GM19035 (cell line): ENCODE results near the gene DNM1.
A peak's percentile ranks its signal among the peaks of the same experiment; 100 is the strongest.

Experiments used
- ATAC-seq: cut with Tn5 transposase; IDR thresholded peaks from one replicate; pipeline ENCODE4 v1.9.1; 2021; ENCODE audit not compliant: unreplicated experiment

Gene DNM1

GRCh38 chr9:128203024-128203706 lies at the start of gene DNM1:
Gene DNM1 (plus strand): TSS chr9:128203379. CDS start chr9:128203471, 92 bp downstream.
- ATAC-seq = peak; percentile 82

GRCh38 chr9:128153947-128154695 lies 49.1 kb upstream of the DNM1 start:
- ATAC-seq = no peak

GRCh38 chr9:128155736-128156500 lies 47.3 kb upstream of the DNM1 start:
- no peak for ATAC-seq

DNA sequence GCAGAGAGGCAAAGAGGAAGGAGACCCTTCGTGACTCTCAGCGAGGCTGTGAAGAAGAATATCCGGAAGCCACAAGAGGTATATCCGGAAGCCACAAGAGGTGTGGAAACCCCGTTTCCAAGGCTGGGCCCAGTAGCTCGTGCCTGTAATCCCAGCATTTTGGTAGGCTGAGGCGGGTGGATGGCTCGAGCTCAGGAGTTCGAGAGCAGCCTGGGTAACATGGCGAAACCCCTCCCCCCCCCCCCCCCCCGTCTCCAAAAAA lies 43.7 kb upstream of the DNM1 start:
- no peak for ATAC-seq

GRCh38 chr9:128159784-128160602 lies 43.2 kb upstream of the DNM1 start, which contains the start of gene BBLN:
Gene BBLN (plus strand): TSS chr9:128160265. CDS start chr9:128160408, 143 bp downstream.
- ATAC-seq = peak; percentile 75

GRCh38 chr9:128160603-128160987 lies 42.6 kb upstream of the DNM1 start:
- peak; percentile 16 for ATAC-seq

- no peak for ATAC-seq
Measured at GRCh38 chr9:128161215-128161902, 41.8 kb upstream of the DNM1 start.

- no peak for ATAC-seq
Measured at GRCh38 chr9:128162215-128163026, 40.8 kb upstream of the DNM1 start.

- ATAC-seq = no peak
Measured at GRCh38 chr9:128163027-128163515, 40.1 kb upstream of the DNM1 start.

DNA sequence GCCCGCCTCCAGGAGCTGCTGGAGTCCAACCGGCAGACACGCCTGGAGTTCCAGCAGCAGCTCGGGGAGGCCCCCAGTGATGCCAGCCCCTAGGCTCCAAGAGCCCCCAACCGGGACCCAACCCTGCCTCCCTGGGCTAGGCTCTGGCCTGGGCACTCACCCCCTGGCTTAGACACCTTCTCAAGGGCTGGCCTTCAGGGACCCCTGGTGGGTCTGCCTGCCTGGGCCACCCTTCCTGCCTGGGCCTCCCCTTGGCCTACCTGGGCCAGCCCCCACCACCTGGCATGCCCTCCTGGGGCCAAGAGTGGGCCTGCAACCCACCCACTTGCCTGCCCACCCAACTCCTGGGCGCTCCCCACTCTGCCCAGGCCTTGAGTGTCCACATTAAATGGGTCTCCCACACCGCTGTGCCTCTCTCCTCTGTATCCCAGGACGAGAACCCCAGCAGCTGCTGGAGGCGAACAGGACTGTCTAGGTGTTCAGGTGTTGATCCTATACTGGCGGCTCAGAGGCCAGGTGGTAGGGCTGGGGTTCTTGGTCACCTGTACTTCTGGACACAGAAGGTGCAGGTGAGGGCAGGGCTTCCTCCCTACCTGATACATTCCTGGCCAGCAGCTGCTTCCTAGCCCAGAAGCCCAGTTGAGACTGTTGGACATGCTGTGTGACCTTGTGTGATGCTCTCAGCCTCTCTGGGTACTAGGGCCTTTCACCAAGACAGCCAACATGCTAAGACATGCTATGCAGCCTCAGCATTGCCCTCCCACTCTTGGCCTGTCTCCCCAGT lies 39.5 kb upstream of the DNM1 start:
- ATAC-seq = no peak

DNA sequence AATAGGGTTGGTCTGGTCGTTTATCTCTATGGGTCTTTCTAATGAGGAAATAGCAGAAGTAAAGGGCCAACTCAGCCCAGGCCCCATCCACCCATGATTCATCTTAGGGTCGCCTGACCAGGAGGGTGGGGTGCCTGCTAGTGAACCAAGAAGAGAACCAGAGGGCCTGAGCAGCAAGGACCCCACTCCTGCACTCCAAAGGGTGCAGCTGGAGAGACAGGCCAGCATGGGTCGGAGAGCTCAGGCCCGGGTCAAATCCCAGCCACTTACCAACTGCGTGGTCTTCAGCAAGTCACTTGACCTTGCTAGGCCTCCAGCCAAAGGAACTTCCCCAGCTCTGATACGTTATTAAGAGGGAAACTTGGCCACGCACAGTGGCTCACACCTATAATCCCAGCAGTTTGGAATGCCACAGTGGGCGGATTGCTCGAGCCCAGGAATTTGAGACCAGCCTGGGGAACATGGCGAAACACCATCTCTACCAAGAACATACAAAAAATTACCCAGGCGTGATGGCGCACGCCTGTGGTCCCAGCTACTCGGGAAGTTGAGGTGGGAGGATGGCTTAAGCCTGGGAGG lies 38.8 kb upstream of the DNM1 start:
- ATAC-seq = no peak

- no peak for ATAC-seq
Measured at GRCh38 chr9:128166169-128166568, 37.0 kb upstream of the DNM1 start.

GRCh38 chr9:128167209-128167608 lies 36.0 kb upstream of the DNM1 start:
- no peak for ATAC-seq

DNA sequence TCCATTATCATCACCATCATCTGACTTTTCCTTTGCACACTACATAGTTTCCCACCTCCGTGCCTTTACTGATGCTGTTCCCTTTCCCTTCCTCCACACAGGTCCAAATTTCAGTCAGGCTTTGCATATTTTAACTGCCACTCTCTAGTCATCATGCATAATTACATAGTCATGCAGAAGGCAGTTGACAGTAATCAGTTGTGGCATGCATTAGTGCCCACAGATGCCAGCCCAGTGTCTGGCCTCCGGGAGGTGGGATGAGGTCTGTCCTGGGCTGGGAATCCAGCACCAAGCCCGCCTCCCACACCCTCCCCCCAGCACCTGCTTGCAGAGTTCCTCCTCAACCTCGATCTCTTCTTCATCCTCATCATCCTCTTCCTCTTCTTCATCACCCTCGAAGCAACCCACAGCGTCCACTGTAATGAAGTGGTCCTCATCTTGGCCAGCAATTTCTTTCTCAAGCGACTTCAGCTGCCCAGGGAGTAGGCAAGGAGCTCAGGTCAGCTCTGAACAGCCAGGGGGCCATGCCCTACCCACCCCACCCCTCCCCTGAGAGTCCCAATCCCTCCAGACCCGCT lies 34.4 kb upstream of the DNM1 start:
- ATAC-seq = no peak

- ATAC-seq = no peak
Measured at GRCh38 chr9:128169492-128169891, 33.7 kb upstream of the DNM1 start.

DNA sequence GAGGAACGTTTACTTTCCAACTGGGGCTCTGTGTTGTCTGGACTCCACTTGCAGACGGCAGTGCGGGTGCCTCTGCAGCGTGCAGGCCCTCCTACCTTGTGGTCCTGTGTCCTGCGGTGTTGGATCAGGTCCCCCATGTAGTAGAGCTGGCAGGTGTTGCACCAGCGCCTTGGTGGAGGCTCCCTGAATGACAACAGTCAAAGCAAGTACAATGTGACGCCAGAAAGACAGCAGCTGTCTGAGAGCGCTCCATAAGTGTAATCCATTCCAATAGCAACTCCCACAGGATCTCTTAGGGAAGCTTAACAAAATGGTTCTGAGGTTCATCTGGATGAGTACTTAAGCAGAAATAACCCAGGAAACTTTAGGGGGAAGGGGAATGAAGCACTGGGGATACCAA lies 33.3 kb upstream of the DNM1 start:
- no peak for ATAC-seq

DNA sequence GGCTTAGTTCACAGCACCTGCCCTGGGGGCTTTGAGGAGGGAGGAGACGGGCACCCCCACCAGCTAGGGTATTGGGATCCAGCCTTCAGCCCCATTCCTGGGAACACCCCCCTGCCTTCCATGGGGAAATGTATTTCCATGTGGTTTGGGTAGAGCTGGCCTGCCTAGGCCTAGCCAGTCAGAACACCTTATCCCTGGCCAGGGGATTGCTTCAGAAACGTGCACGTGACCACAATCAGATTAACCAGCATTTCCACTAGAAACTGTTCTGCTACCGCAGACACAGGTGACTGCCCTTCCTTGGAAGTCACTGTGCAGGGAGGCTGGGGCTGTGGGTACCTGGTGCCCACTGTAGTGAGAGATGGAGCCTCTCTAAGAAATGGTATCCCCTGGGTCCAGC lies 29.1 kb upstream of the DNM1 start:
- no peak for ATAC-seq

- ATAC-seq = no peak
Measured at GRCh38 chr9:128175102-128175563, 28.0 kb upstream of the DNM1 start.
